Measurements from ENCODE around the gene TTC7B.

TTC7B gene

GRCh38 chr14:90703841-90704737, 112.1 kb downstream of the TTC7B start:
- DNase-seq (ENCODE audit: low read depth): no peak

DNA sequence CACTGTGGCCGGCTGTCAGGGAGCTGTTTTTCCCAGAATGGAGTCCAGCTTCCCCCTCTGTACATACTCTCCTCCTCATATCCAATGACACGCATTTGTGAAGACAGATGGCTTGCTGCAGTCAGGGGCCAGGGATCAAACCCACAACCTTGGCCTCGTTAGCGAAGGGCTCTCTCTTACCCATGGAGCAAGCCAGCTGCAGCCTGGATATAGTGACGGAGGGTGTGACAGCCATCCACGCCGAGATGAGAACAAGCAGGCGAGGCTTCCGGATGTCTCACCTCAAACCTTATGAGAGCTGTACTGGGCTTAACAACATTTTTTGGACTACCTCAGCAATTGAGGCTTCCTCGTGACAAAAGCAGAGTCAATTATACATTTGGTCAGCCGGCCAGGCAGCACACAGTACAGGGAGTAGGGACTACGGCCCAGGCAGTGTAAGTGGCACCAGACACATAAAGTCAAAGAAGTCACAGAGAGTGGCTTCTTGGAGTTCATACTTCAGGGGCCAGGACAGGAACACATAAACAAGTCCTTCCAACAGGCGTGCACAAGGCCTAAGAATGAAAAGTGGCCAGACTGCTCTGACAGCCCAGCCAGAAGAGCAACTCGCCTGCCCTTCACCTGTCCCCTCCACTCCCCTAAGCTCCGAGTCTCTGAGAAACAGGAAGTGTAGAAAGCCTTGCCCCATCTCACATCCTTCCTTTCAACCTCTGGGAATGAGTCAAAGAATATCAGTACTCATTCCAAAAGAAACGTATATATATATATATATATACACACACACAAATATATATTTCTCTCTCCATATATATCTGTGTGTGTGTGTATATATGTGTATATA, 115.1 kb downstream of the TTC7B start:
- DNase-seq (ENCODE audit: low read depth): no peak

- DNase-seq (ENCODE audit: low read depth): no peak
These were observed 117.2 kb downstream of the TTC7B start for GRCh38 chr14:90699016-90699415.

DNA sequence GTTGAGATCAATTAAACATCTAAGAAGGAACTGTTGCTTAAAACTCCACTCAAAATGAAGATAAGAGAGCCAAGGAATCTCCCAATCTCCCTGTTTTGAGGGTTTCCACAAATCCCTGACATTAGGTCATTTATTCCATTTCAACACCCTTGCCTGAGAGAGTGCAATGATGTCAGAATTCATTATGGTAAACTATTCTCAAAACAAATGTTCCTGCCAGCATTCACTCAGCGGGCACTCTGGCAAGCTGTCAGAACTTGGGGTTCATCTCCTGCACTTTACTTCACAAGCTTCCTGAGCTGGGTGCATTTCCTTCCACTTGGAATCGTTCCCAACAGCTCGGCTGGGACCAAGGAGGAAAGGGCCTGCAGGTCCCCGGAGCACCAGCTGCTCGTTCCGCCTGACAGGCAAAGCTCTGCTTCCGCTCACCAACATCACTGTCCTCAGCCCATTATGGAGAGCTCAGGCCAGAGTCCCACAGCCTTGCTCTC, 117.8 kb downstream of the TTC7B start:
- no peak for DNase-seq (ENCODE audit: low read depth)

GRCh38 chr14:90697577-90698206, 118.5 kb downstream of the TTC7B start:
- DNase-seq (ENCODE audit: low read depth): peak; percentile 12

- no peak for DNase-seq (ENCODE audit: low read depth)
These were observed 119.1 kb downstream of the TTC7B start for GRCh38 chr14:90697132-90697531.

DNA sequence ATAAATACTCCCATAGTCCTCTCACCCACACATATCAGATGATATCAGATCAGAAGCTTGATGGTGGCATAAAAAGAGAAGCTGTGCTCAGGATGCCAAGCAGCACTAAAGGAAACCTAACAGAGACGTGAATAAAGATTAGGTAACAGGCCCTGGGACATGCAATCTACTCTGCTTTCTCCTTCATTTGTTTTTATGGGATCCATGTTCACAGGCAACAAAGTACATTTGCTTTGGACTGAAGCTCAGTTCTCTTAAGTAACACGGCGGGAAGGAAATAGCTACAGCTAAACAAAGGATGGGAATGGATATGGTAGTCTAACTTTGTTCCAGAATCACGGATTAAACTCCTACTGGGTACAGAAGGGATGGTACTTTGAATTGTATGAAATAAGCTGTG, 119.5 kb downstream of the TTC7B start:
- DNase-seq (ENCODE audit: low read depth): no peak

- no peak for DNase-seq (ENCODE audit: low read depth)
These were observed 120.1 kb downstream of the TTC7B start for GRCh38 chr14:90695997-90696660.

GRCh38 chr14:90693413-90693812, 122.8 kb downstream of the TTC7B start:
- DNase-seq (ENCODE audit: low read depth): no peak

GRCh38 chr14:90692826-90693225, 123.4 kb downstream of the TTC7B start:
- no peak for DNase-seq (ENCODE audit: low read depth)

GRCh38 chr14:90692061-90692460, 124.2 kb downstream of the TTC7B start:
- DNase-seq (ENCODE audit: low read depth): no peak

DNA sequence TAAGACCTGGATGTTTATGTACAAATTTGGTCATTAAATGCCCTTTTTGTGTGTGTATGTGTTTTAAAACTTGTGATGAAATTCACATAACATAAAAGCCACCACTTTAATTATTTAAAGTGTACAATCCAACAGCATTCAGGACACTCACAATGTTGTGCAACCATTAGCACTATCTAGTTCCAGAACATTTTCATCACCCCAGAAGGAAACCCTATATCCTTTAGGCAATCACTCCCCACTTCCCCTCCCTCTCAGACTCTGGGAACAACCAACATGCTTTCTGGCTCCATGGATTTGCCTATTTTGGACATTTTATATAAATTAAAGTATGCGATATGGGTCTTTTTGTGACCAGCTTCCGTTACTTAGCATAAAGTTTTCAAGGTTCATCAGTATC, 124.6 kb downstream of the TTC7B start:
- DNase-seq (ENCODE audit: low read depth): no peak

DNA sequence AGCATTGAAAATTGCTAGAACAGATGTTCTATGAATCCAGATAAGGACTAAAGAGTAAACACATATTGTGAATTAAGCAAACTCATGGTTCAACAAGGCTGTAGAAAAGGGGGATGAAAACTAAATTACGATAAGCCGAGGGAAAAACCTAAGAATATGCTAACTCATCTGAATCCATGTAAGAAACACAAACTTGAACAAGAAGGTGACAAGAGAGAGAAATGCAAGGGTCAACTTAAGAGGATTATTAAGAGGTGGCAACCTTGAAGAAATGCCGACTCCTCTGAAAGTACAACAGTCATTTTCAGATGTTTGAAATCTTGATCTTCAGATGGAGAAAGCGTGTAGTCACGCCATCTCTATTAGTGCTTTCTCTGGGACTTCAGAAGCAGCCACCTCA, 128.6 kb downstream of the TTC7B start:
- DNase-seq (ENCODE audit: low read depth): no peak

DNA sequence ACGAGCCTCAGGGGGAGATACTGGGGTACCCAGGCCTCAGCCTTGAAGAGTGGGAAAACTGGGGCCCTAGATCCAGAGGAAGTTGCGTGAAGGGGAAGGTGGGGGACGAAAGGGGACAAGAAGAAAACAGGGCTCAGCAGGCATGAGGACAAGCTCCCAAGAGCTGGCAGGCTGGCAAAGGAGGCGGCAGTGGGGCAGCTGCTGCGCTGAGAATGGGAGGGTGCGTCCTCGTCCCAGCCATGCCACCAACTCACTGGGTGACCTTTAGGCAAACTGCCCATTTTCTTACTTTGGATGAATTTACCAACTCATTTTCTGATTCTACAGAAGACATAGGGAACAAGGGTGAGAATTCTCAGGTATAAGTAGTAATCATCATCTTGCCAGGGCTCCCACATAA, 133.6 kb downstream of the TTC7B start:
- DNase-seq (ENCODE audit: low read depth): no peak

DNA sequence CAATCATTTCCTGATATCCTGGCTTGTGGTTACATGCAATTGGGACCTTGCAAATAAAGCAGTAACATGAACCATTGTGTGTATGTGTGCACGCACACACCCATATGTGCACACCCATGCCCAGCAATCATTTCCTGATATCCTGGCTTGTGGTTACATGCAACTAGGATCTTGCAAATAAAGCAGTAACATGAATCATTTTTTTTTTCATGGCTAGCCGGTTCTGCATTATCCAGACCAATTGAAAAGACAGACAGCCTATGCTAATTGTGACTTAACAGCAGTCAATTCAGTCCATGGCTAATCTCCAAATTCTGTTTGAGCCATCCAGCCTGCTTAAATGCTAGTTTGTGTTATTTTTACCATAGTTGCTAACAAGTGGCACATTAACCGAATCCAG, 134.3 kb downstream of the TTC7B start:
- DNase-seq (ENCODE audit: low read depth): no peak

GRCh38 chr14:90678846-90679362, 137.3 kb downstream of the TTC7B start:
- no peak for DNase-seq (ENCODE audit: low read depth)

GRCh38 chr14:90678420-90678819, 137.8 kb downstream of the TTC7B start:
- no peak for DNase-seq (ENCODE audit: low read depth)

DNA sequence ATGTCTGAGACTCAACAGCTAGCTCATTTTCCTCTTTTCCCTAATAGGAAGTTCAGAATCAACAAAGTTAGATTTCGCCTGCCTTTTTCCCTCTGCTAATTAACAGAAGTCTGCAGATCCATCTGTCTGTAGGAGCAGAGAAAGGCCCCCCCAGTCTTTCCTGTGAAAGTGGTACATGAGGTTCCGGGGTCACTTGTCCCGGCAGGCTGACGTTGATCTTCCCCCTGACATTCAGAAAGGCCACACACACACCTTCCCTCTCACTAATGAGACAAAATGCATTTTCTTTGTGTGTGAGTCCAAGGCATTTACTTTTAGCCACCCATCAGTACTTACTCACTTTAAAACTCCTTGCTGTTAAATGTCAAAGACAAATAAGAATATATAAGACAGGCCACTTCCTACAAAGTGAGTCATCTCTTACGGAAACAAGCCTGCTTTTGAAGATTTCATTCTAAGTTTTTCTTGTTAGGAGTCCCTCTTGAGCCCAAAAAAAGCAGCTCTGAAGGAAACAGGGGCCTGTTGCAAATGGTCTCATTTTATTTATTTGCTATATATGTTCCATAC, 138.7 kb downstream of the TTC7B start:
- no peak for DNase-seq (ENCODE audit: low read depth)

- no peak for DNase-seq (ENCODE audit: low read depth)
These were observed 139.3 kb downstream of the TTC7B start for GRCh38 chr14:90676912-90677311.

GRCh38 chr14:90676356-90676755, 139.9 kb downstream of the TTC7B start:
- DNase-seq (ENCODE audit: low read depth): no peak

DNA sequence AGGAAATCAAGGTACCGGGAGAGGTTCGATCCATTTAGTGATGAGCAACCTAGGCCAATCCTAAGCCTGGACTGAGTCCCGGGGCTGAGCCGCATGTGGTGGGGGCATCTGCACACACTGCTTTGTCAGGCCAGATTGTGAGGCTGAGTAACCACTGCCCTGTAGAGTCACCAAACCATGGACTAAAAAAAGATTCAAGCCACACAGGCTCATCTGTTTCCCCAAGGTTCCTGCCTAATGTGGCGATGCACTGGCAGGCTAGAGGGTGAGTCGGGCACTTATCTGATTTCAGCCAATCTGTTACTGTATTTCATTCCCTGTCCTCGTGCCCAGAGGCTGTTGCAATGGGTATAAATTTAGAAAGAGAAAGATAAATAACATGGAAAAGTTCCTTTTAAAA, 140.8 kb downstream of the TTC7B start:
- no peak for DNase-seq (ENCODE audit: low read depth)

All from HS-27A (cell line).